Heart left ventricle (tissue), 16 donors: ENCODE measurements around the gene VTI1B. TPM values are rescaled to one million over a fixed set of nuclear protein-coding genes. Genes with fewer than 3 reads are reported as not detected.
A peak's percentile ranks its signal among the peaks of the same experiment; 100 is the strongest.

Experiments used
- ATAC-seq, 4 donors: fragments of 200-7000 bp; cut with Tn5 transposase; one replicate each; pipeline ENCODE4 v1.9.1; 2020 to 2022; ENCODE audit warnings: moderate library complexity in 4 of 4, mild to moderate bottlenecking in 3 of 4, moderate number of reproducible peaks in 1 of 4
- DNase-seq, 5 donors: peaks; one replicate each; pipeline ENCODE4 v3.0.0-alpha.2; 2020
- H3K27ac ChIP-seq, 12 donors: fragments of 200-600 bp; sonication (generic) in 4 of 12; one replicate each; pipeline versions ENCODE4 v1.5.0 to v1.8.0; 2016 to 2022; ENCODE audit warnings: mild to moderate bottlenecking in 2 of 12
- H3K27me3 ChIP-seq, 9 donors: fragments of 200-600 bp; sonication (generic) in 2 of 9; one replicate each; pipeline versions ENCODE4 v1.5.1 to v1.8.0; 2016 to 2022; ENCODE audit warnings: mild to moderate bottlenecking in 3 of 9
- H3K36me3 ChIP-seq, 9 donors: fragments of 200-600 bp; sonication (generic) in 2 of 9; one replicate each; pipeline versions ENCODE4 v1.5.0 to v1.8.0; 2018 to 2022; ENCODE audit warnings: mild to moderate bottlenecking in 2 of 9
- H3K4me1 ChIP-seq, 12 donors: fragments of 200-600 bp; sonication (generic) in 4 of 12; one replicate each; pipeline versions ENCODE4 v1.5.0 to v1.8.0; 2016 to 2022; ENCODE audit warnings: mild to moderate bottlenecking in 3 of 12
- H3K4me3 ChIP-seq, 12 donors: fragments of 200-600 bp; sonication (generic) in 4 of 12; one replicate each; pipeline versions ENCODE4 v1.5.0 to v1.8.0; 2017 to 2022; ENCODE audit warnings: mild to moderate bottlenecking in 9 of 12, moderate library complexity in 4 of 12
- H3K9me3 ChIP-seq, 12 donors: fragments of 200-600 bp; sonication (generic) in 4 of 12; one replicate each; pipeline versions ENCODE4 v1.5.0 to v1.8.0; 2016 to 2022; ENCODE audit warnings: mild to moderate bottlenecking in 1 of 12
- POLR2A ChIP-seq, 2 donors: fragments of 450-650 bp; IDR thresholded peaks; one replicate each; pipeline ENCODE4 v1.6.1; 2017; ENCODE audit warnings: antibody characterized with exemption in 2 of 2, mild to moderate bottlenecking in 2 of 2, moderate library complexity in 2 of 2
- WGBS, 4 donors: extraction: QIAGEN DNeasy Blood & Tissue Kit in 2 of 4; methylation state at CpG; one replicate each; pipeline versions ENCODE4 v1.1.5 to v1.1.7; 2013 to 2018; 5-methylcytosine and 5-hydroxymethylcytosine counted together
- intact Hi-C, 10 donors: fragments of 100-400 bp; cut with DNase I; formaldehyde crosslinking; loops; one replicate each; pipeline versions ENCODE4 v1.11.1 to v1.14.2; 2022
- polyA plus RNA-seq, 2 donors: library from polyadenylated mRNA; stranded (reverse); fragments of 200-250 nt; gene quantifications; one replicate each; pipeline ENCODE4 v1.2.3, GENCODE V29; 2013
- total RNA-seq, 9 donors: library from RNA; depleted of rRNA in 2 of 9; stranded (reverse); fragments of >200 nt in 2 of 9; fragmentation: NEBNext Ultra II Directional in 3 of 9; extraction: Animal tissue kit (Norgen Biotek cat#: 25700) in 3 of 9; gene quantifications; one replicate each; pipeline versions ENCODE4 v1.1.0 to v1.2.4, GENCODE V29; 2016 to 2023
- TF ChIP-seq, protein P1 (sequence below), 12 donors: fragments of 200-600 bp; sonication (generic) in 4 of 12; IDR thresholded peaks; one replicate each; pipeline versions ENCODE4 v1.5.0 to v1.8.0; 2018 to 2022; ENCODE audit warnings: antibody characterized with exemption in 12 of 12, mild to moderate bottlenecking in 5 of 12
- donor health status: ischemic (EF 13 %, LVEDD 7.1; RV severe dilation, severe dysfunction).
- donor health status: healthy with polysubstance abuse.
- donor health status: DM: no; HTN: yes; CAD: no.
- donor health status: DM: no; HTN: no; CAD: no.
- donor health status: ischemic (EF 25% LVEDD 6.9; RV normal size, moderate dysfunction).
- donor health status: ischemic (EF 25% LVEDD 5.7; RV mildly dilated, moderate dysfunction).
- donor health status: healthy.
- donor health status: DM: yes; HTN: yes; CAD: no.
- donor health status: ischemic (EF 35%, LVEDD 5.7; RV mildly dilated, moderate dysfunction).
- donor health status: nonischemic (EF 11% LVEDD 7.7; RV severe dilation, severe dysfunction).
- donor health status: DM: yes; HTN: yes; CAD: no.
- donor health status: PGD.
- donor health status: ischemic (EF 29% LVEDD 5.4; RV normal size, mild dysfunction).
- donor health status: nonischemic (EF 23%, LVEDD 6.1; RV moderate dilation, normal function).

The VTI1B gene
- total and polyA plus RNA-seq, 11 donors, result 78.5 to 143 (median 112) TPM

- H3K4me1 ChIP-seq, result peaks cover 0 to 17% (median 0%) of the 10 kb centered on the region in 12 donors
- intact Hi-C loops, result no loop called here
- H3K27me3 ChIP-seq, result no peaks in the 10 kb centered on the region
- TF ChIP-seq, protein P1, sequence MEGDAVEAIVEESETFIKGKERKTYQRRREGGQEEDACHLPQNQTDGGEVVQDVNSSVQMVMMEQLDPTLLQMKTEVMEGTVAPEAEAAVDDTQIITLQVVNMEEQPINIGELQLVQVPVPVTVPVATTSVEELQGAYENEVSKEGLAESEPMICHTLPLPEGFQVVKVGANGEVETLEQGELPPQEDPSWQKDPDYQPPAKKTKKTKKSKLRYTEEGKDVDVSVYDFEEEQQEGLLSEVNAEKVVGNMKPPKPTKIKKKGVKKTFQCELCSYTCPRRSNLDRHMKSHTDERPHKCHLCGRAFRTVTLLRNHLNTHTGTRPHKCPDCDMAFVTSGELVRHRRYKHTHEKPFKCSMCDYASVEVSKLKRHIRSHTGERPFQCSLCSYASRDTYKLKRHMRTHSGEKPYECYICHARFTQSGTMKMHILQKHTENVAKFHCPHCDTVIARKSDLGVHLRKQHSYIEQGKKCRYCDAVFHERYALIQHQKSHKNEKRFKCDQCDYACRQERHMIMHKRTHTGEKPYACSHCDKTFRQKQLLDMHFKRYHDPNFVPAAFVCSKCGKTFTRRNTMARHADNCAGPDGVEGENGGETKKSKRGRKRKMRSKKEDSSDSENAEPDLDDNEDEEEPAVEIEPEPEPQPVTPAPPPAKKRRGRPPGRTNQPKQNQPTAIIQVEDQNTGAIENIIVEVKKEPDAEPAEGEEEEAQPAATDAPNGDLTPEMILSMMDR (IDR thresholded peaks at IDR 0.05), result no peak
- no peak for TF ChIP-seq POLR2A (IDR thresholded peaks at IDR 0.05)
- H3K4me3 ChIP-seq, result no peak overlapping the region
- H3K27ac ChIP-seq, result no peak overlapping the region
- ATAC-seq (no peak), DNase-seq (no peak)
- peaks cover 0 to 85% (median 62%) of the 10 kb centered on the region in 9 donors for H3K36me3 ChIP-seq
- no peaks in the 10 kb centered on the region for H3K9me3 ChIP-seq
Observed at GRCh38 chr14:67683842-67684241, 9.4 kb upstream of the VTI1B start.

GRCh38 chr14:67680941-67681340 is 6.5 kb upstream of the VTI1B start:
- Histone ChIP-seq H3K9me3 (no peaks in the 10 kb centered on the region), H3K27ac (peak overlapping the region in 1 of 12 donors; percentile 46), H3K4me1 (peaks cover 0 to 27% (median 0%) of the 10 kb centered on the region in 12 donors), H3K36me3 (peaks cover 0 to 73% (median 53%) of the 10 kb centered on the region in 9 donors), H3K4me3 (no peak overlapping the region), H3K27me3 (no peaks in the 10 kb centered on the region)
- DNase-seq, result no peak
- whole genome bisulfite sequencing, 4 donors, result 79 to 85% (median 83%) methylated on average over 2 of the region's 2 CpGs
- TF ChIP-seq POLR2A (IDR thresholded peaks at IDR 0.05), result no peak
- TF ChIP-seq, protein P1 (IDR thresholded peaks at IDR 0.05), result no peak
- ATAC-seq, result peak in 1 of 4 donors; percentile 36
- intact Hi-C loops, result no loop called here

GRCh38 chr14:67680121-67680602 is 5.7 kb upstream of the VTI1B start:
- Histone ChIP-seq H3K4me3 (no peak overlapping the region), H3K36me3 (peaks cover 0 to 65% (median 45%) of the 10 kb centered on the region in 9 donors), H3K27ac (peak overlapping the region in 1 of 12 donors; percentile 46), H3K9me3 (no peaks in the 10 kb centered on the region), H3K4me1 (peaks cover 0 to 31% (median 2%) of the 10 kb centered on the region in 12 donors), H3K27me3 (no peaks in the 10 kb centered on the region)
- ATAC-seq (no peak), DNase-seq (no peak)
- TF ChIP-seq POLR2A (IDR thresholded peaks at IDR 0.05), result no peak
- TF ChIP-seq, protein P1 (IDR thresholded peaks at IDR 0.05), result no peak
- WGBS, 4 donors, result 88 to 92% (median 90%) methylated on average over 3 of the region's 3 CpGs
- intact Hi-C loops, result no loop called here

- H3K4me1 ChIP-seq, result peaks cover 0 to 34% (median 3%) of the 10 kb centered on the region in 12 donors
- no peak overlapping the region for H3K27ac ChIP-seq
- 42 to 76% (median 65%) methylated on average over 2 of the region's 2 CpGs for WGBS, 4 donors
- H3K27me3 ChIP-seq, result no peaks in the 10 kb centered on the region
- ATAC-seq, result no peak
- TF ChIP-seq, protein P1 (IDR thresholded peaks at IDR 0.05), result no peak
- no peak for TF ChIP-seq POLR2A (IDR thresholded peaks at IDR 0.05)
- no peaks in the 10 kb centered on the region for H3K9me3 ChIP-seq
- intact Hi-C loops, result no loop called here
- no peak for DNase-seq
- H3K4me3 ChIP-seq, result no peak overlapping the region
- H3K36me3 ChIP-seq, result peaks cover 0 to 54% (median 33%) of the 10 kb centered on the region in 9 donors
Observed at GRCh38 chr14:67679006-67679405, 4.6 kb upstream of the VTI1B start.
